COLO668 (cell line): ENCODE data around the gene PTPRN2.

ENCODE experiments used
- DNase-seq: peaks from one replicate; lab custom pipeline; 2025; ENCODE audit not compliant: unreplicated experiment; lab: John Stamatoyannopoulos, UW

PTPRN2 gene

DNA sequence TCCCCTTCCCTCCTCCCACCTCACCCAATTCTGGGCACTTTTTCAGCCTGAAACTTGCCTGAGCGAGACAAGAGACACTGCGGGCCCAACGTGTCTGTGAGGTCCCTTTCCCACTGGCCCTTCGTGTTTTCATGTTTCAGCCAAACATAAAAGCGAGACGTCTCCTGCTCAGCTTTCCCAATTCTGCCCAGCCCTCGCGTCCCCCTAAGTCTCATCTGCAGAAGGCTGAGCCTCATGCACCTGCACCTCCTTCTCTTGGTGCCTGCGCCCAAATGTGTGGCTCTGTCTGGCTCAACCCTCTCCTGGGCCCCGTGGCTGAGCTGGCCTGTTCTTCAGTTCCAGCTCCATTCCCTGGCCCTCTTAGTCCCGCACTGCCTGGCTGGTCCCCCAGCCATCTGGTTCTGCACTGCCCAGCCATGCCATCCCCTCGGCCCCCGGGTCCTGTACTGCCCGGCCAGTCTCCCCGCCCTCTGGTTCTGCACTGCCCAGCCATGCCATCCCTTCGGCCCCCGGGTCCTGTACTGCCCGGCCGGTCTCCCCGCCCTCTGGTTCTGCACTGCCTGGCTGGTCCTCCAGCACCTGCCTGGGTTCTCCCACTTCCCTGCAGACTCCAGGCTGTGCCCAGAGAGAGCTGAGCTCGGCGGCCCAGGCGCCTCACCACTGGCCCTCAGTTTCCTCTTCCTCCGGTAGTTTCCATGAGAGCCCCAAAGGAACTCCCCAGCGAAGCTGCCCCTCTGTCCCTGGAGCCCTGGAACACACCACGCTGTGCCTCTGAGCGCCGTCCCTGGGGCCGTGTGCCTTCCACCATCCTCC is 1026.7 kb downstream of the PTPRN2 start:
- no peak for DNase-seq

GRCh38 chr7:157560258-157560654 is 1027.4 kb downstream of the PTPRN2 start:
- DNase-seq = no peak

DNA sequence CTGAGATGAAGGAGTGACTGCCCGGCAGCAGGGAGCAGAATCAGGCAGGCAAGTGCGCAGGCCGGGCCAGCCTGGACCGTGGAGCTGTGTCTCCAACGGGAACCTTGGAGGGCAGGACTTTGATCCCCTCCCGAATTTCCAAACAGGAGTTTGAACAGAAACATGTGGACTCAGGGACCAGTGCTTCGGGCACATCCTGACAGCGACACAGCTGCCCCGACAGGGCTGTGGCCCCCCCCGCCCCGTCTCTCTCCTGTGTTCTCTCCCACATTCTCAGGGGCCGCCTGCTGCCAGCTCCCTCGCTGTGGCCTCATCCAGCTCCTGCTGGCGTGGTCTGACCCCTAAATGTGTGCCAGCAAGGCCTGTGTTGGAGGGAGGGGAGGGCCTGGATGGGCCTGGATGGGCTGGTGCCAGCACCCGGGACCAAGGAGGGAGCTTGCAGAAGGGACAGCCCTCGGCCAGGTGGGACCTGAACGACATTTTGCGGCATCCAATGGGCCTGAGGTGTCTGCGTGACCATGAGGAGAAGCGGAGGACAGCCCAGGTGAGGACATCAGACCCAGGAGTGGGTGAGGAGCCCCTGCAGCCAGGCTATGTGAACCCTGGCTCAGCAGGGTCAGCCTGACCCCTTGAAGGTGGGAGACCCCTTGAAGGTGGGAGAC is 1027.9 kb downstream of the PTPRN2 start:
- DNase-seq = no peak

- DNase-seq = no peak
These were observed 1028.6 kb downstream of the PTPRN2 start for GRCh38 chr7:157558875-157559595.

DNA sequence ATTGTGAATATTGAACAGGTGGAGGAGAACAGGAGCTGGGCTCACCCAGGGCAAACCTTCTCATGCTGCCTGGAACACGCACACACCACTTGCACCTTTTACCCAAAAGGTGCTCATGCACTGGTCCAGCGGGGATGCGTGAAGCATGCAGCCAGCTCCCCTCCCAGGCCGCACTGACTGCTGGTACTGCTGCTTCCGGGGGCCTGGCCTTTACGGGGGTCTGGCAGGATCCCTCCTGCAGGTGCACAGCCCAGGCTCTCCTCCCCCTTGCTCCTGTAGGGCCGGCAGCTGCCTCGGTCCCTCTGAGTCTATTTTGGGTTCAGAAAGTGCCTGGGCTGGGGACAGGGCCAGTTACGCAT is 1029.1 kb downstream of the PTPRN2 start:
- DNase-seq = no peak

DNA sequence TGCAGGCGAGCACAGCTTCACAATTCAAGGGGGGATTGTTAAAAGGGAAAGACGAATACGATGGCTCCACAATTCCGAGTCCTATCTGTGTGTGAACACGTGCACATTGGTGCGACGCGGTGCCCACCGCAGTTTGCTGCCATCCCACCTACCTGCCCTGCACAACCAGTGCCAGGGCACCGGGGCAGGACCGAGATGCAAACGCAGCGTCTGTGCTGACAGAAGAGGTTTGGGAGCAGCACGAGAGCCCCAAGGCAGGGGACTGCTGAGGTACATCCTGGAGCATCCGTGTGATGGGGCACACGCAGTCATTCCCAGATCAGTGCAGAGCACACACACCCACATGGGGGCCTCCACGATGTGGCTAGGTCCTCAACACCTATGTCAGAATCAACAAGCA is 1029.6 kb downstream of the PTPRN2 start:
- no peak for DNase-seq

DNA sequence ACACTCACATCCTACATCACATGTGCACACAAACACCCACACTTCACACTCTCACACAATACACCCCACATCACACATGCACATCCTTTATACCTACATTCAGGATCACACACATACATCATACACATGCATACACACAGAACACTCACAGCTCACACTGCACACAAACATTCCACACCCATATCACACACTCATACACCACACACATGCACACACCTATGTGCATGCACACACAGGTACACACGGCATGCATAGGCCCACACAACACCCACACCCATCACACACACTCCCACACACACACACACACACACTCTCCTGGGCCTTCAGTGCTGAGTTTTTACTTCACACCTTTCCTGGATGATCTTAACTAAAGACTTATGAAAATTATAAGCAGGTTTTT is 1030.4 kb downstream of the PTPRN2 start:
- no peak for DNase-seq

- no peak for DNase-seq
These were observed 1031.0 kb downstream of the PTPRN2 start for GRCh38 chr7:157556642-157556944.

DNA sequence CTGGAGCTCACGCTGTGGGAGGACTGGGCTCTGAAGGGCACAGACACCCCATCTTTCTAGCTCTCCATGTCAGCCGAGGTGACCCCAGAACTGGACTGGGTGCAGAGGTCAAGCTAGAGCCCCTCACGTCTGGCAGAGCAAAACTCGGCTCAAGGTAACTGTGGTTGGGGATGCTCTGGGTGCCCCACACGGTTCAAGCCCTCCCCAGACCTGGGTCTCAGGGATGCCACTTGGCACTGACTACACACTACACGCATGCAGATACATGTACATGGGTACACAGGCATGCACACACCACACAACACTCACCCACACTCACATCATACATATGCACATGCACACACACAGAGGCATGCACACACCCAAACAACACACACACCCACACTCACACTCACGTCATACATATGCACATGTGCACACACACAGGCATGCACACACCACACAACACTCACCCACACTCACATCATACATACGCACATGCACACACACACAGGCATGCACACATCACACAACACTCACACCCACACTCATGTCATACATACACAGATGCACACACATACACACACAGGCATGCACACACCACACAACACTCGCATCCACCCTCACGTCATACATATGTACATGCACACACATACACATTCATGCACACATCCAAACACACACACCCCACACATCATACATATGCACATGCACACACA is 1031.5 kb downstream of the PTPRN2 start:
- no peak for DNase-seq

GRCh38 chr7:157555313-157555712 is 1032.3 kb downstream of the PTPRN2 start:
- DNase-seq = no peak

DNA sequence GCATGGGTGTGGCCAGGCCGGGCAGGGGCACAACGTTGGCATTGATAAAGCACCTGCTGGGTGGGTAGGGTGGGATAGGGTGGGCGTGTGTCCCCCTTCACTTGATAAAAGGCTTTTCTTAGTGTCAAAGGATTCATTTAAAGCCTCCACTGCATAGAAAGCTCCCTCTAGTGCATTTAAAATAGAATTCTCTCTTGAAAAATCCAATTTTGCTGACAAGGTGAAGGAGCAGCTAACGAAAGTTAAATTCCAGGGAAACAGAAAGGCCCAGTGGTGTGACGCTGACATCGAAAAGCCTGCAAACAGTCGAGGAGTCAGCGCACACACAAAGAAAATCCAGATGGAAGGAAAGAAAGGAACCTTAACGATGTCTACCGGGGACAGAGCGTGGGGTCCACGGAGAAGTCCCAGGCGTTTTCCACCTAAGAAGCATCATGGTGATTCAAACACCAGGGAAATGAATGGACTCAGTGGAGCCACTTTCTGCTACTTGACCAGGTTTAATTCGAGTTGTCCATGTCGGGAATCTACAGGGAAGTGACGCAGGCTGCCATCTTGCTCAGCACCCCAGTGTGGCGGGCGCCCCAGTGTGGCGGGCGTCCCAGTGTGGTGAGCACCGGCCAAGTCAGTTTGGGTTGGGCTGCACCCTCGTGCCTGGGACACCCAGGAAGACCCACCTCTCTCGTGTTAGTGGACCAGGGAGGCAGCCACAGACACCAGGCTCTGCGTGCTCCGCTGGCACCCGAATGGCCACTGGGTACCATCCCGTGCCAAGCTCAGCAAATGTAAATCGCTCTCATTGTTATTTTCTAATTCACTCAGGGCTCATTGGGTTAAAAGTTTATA is 1033.0 kb downstream of the PTPRN2 start:
- no peak for DNase-seq

DNA sequence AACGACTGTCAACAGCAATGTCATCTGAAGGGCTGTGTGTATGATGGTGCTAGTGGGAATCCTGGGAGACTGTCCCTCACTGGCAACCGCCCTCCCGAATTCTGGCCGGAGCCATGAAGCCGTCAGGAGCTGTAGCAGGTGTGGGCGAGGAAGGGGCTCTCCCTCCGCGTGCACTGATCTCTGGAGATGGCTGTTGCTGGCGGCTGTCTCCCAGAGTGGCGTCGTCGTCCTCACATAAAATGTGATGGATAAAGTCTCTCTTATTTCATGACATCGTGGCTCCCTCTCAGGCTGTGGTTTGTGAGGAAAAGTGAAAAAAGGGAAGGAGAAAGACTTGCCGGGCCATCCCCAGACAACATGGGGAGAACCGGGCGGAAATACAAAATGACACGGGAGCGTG is 1034.4 kb downstream of the PTPRN2 start:
- no peak for DNase-seq

DNA sequence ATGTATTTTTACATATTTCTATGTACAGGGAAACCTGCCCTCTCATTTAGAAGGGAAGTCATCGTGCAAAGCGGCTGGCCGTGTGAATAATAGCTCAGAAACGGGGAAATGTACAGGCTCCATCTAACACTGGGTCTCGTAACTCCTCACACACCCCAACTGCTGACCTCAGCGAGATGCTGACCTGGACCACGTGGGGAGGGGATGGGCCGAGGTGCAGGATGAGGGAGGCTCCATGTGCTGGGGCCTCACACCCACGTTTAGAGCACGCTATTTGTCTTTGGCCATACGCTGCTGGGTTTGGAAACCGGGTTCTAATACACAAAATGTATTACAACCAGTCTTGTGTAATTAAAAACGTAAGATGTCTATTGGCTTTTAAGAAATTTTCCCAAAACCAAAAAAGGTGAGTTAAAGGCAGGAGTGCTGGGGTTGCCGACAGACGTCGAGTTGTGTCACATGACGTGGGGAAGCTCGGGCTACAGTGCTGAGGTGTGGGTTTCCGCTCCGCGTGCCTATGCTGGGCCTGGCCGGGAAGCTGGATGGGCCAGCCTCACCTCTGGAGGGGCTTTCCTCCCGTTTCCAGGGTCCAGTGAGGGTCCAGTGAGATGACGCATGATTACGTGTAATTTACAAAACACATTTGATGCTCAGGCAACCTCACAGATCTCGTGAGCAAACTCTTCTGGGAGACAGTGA is 1035.2 kb downstream of the PTPRN2 start:
- no peak for DNase-seq

GRCh38 chr7:157551325-157552070 is 1036.1 kb downstream of the PTPRN2 start:
- no peak for DNase-seq

- DNase-seq = no peak
These were observed 1037.0 kb downstream of the PTPRN2 start for GRCh38 chr7:157550300-157551275.

- no peak for DNase-seq
These were observed 1037.9 kb downstream of the PTPRN2 start for GRCh38 chr7:157549612-157550299.

DNA sequence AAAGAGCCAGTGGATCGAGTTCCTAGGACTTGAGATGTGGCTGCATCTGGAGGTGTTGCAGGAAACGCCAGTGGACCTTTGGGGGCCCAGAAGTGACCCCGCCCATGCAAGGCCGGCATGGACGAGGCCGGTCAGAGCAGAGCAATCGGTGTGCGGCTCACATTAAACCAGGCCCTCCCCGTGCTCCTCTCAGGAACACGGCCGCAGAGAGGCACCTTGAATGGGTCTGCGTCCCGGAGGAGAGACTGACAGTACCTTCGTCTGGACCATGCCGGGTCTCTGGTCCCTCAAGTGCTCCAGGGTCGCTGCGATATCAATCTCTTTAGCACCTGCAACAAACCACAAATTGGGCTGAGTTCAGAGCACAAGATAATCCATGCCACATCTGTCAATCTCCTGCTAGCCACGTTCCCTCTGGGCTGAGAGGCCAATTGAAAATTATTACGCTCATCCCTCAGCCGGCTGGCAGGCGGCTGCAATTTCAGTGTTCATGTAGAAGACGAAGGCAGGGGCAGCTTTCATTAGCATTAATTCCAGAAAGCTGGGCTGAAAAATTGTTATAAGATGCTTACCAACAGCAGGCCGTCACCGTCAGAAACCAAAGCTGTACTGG is 1038.8 kb downstream of the PTPRN2 start:
- no peak for DNase-seq
